Astrocyte (in vitro differentiated cells and primary cell): ENCODE measurements around the gene FAN1. TPM values are rescaled to one million over a fixed set of nuclear protein-coding genes. Genes with fewer than 3 reads are reported as not detected.

Source experiments
- DNase-seq: peaks from one replicate; pipeline ENCODE4 v3.0.0-alpha.2; 2010; ENCODE audit warnings: low read depth
- FAIRE-seq: peaks from 2 replicates; lab custom pipeline; 2011; peaks lifted over from hg19 to GRCh38; lab: Jason Lieb, UNC
- H2AFZ ChIP-seq: 2 replicates; pipeline ENCODE4 v1.6.0; 2012; ENCODE audit warnings: low read depth, low read length, inconsistent platforms
- H3K27ac ChIP-seq: 2 replicates; pipeline ENCODE4 v1.5.1; 2011; ENCODE audit warnings: low read depth, low read length, inconsistent platforms
- H3K27me3 ChIP-seq: 2 replicates; pipeline ENCODE4 v1.6.0; 2011; ENCODE audit warnings: low read length, inconsistent platforms; ENCODE audit not compliant: insufficient read depth
- H3K36me3 ChIP-seq: 2 replicates; pipeline ENCODE4 v1.5.1; 2011; ENCODE audit warnings: low read length, inconsistent platforms; ENCODE audit not compliant: insufficient read depth
- H3K4me1 ChIP-seq: 2 replicates; pipeline ENCODE4 v1.5.1; 2011; ENCODE audit warnings: low read length, inconsistent platforms; ENCODE audit not compliant: insufficient read depth
- H3K4me2 ChIP-seq: 2 replicates; pipeline ENCODE4 v1.6.0; 2012; ENCODE audit warnings: low read length, inconsistent platforms
- H3K4me3 ChIP-seq: 2 replicates; pipeline ENCODE4 v1.5.1; 2011; ENCODE audit warnings: low read depth, mild to moderate bottlenecking, low read length, inconsistent platforms; ENCODE audit not compliant: insufficient read depth
- H3K79me2 ChIP-seq: 2 replicates; pipeline ENCODE4 v1.6.0; 2012; ENCODE audit warnings: mild to moderate bottlenecking, low read length, inconsistent platforms; ENCODE audit not compliant: insufficient read depth
- H3K9ac ChIP-seq: 2 replicates; pipeline ENCODE4 v1.6.0; 2012; ENCODE audit warnings: mild to moderate bottlenecking, low read length, inconsistent platforms
- H3K9me3 ChIP-seq: 2 replicates; pipeline ENCODE4 v1.5.1; 2012; ENCODE audit warnings: low read depth, mild to moderate bottlenecking, low read length, inconsistent platforms; ENCODE audit not compliant: insufficient read depth
- H4K20me1 ChIP-seq: 2 replicates; pipeline ENCODE4 v1.6.0; 2012; ENCODE audit warnings: low read length, inconsistent platforms; ENCODE audit not compliant: insufficient read depth
- H3K27ac Mint-ChIP-seq: one replicate; pipeline ENCODE4 v1.8.0; 2021; ENCODE audit warnings: mild to moderate bottlenecking, mixed read lengths; ENCODE audit not compliant: unreplicated experiment
- H3K27me3 Mint-ChIP-seq: one replicate; pipeline ENCODE4 v1.8.0; 2021; ENCODE audit warnings: low read depth, mixed read lengths; ENCODE audit not compliant: unreplicated experiment
- H3K36me3 Mint-ChIP-seq: one replicate; pipeline ENCODE4 v1.8.0; 2021; ENCODE audit warnings: low read depth, mixed read lengths; ENCODE audit not compliant: unreplicated experiment
- H3K4me1 Mint-ChIP-seq: one replicate; pipeline ENCODE4 v1.8.0; 2021; ENCODE audit warnings: low read depth, mixed read lengths; ENCODE audit not compliant: unreplicated experiment
- H3K4me3 Mint-ChIP-seq: one replicate; pipeline ENCODE4 v1.8.0; 2021; ENCODE audit warnings: mild to moderate bottlenecking, moderate library complexity, mixed read lengths; ENCODE audit not compliant: unreplicated experiment
- H3K9me3 Mint-ChIP-seq: one replicate; pipeline ENCODE4 v1.8.0; 2021; ENCODE audit warnings: mild to moderate bottlenecking, mixed read lengths; ENCODE audit not compliant: unreplicated experiment
- CTCF ChIP-seq: IDR thresholded peaks from 2 replicates; pipeline ENCODE4 v1.5.1; 2011; ENCODE audit warnings: low read depth, mild to moderate bottlenecking, inconsistent platforms, low read length, moderate library complexity; ENCODE audit not compliant: insufficient read depth
- EZH2 ChIP-seq: IDR thresholded peaks from 2 replicates; pipeline ENCODE4 v1.6.1; 2012; ENCODE audit warnings: mild to moderate bottlenecking, low read length, inconsistent platforms; ENCODE audit not compliant: insufficient read depth
- total RNA-seq: library from RNA; stranded (reverse); gene quantifications from 2 replicates; pipeline ENCODE4 v1.2.1, GENCODE V29; 2021

Gene FAN1
- total RNA-seq, 1 donor from 2014 or later = 13.6 TPM

GRCh38 chr15:30928076-30928475, 24.4 kb downstream of the FAN1 start:
- Histone ChIP-seq H3K9ac (no peak overlapping the region), H3K9me3 (no peaks in the 10 kb centered on the region), H3K79me2 (no peaks in the 10 kb centered on the region), H3K36me3 (peaks cover 28% of the 10 kb centered on the region), H2AFZ (no peak overlapping the region), H3K4me2 (no peak overlapping the region), H3K27ac (no peak overlapping the region), H4K20me1 (peaks cover 8% of the 10 kb centered on the region), H3K4me3 (no peak overlapping the region), H3K4me1 (peaks cover 19% of the 10 kb centered on the region), H3K27me3 (no peaks in the 10 kb centered on the region)
- DNase-seq (no peak), FAIRE-seq (no peak)
- Mint-ChIP-seq H3K4me3 (no peak overlapping the region), H3K27ac (no peak overlapping the region), H3K27me3 (no peaks in the 10 kb centered on the region), H3K4me1 (peaks cover 6% of the 10 kb centered on the region), H3K36me3 (peaks cover 15% of the 10 kb centered on the region), H3K9me3 (no peaks in the 10 kb centered on the region)
- TF ChIP-seq EZH2 = no peak

DNA sequence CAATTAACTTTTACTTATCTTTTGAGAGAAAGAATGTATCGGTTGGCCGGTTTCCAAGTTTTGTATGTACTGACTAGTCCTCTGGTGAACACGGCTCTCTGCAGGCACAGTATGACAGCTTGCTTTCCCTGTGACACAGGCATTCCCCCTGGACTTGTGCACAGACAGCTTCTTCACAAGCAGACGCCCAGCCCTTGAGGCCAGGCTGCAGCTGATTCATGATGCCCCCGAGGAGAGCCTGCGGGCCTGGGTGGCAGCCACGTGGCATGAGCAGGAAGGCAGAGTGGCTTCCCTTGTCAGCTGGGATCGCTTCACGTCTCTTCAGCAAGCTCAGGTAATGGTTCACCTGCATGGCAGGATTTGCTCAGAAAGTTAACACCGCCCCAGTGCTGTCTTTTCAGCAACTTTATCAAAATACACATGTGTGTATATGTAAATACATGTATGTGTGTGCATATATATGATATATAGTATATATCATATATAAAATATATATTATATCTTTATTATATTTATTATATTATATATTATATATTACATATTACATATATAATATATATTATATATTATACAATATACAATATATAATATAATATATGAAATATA, 25.5 kb downstream of the FAN1 start:
- Mint-ChIP-seq H3K4me1 (no peaks in the 10 kb centered on the region), H3K27ac (no peak overlapping the region), H3K36me3 (peaks cover 13% of the 10 kb centered on the region), H3K4me3 (no peak overlapping the region), H3K27me3 (no peaks in the 10 kb centered on the region), H3K9me3 (no peaks in the 10 kb centered on the region)
- Histone ChIP-seq H2AFZ (no peak overlapping the region), H3K36me3 (peaks cover 25% of the 10 kb centered on the region), H3K4me1 (peaks cover 8% of the 10 kb centered on the region), H3K27me3 (no peaks in the 10 kb centered on the region), H4K20me1 (peaks cover 8% of the 10 kb centered on the region), H3K27ac (no peak overlapping the region), H3K79me2 (no peaks in the 10 kb centered on the region), H3K4me2 (no peak overlapping the region), H3K9ac (no peak overlapping the region), H3K4me3 (no peak overlapping the region), H3K9me3 (no peaks in the 10 kb centered on the region)
- DNase-seq = no peak
- no peak for FAIRE-seq
- TF ChIP-seq CTCF = no peak
- no peak for TF ChIP-seq EZH2

DNA sequence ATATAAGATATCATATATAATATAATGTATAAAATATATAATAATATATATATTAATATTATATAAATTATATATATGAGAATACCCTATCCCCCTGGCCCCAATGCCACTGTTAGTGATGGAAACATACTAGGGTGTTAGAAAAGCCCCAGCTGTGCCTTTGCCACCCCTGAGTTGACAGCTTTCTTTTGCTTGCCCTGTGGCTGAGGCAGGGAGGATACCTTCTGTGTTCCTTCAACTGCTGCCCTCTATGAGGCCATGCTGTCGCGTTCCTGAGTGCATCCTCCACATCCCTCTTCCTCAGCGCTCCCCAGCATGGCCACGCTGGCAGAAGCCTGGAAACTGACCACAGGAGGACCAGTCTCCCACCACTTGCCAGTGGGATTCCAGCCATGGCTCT, 26.3 kb downstream of the FAN1 start:
- no peak overlapping the region for H3K4me2 ChIP-seq
- Mint-ChIP-seq H3K4me3 (no peak overlapping the region), H3K27me3 (no peaks in the 10 kb centered on the region), H3K4me1 (no peaks in the 10 kb centered on the region), H3K27ac (no peak overlapping the region), H3K9me3 (no peaks in the 10 kb centered on the region), H3K36me3 (peaks cover 13% of the 10 kb centered on the region)
- FAIRE-seq = no peak
- H3K27ac ChIP-seq = no peak overlapping the region
- no peaks in the 10 kb centered on the region for H3K27me3 ChIP-seq
- H3K79me2 ChIP-seq = no peaks in the 10 kb centered on the region
- H2AFZ ChIP-seq = no peak overlapping the region
- no peak overlapping the region for H3K9ac ChIP-seq
- no peaks in the 10 kb centered on the region for H3K9me3 ChIP-seq
- H3K4me3 ChIP-seq = no peak overlapping the region
- H3K4me1 ChIP-seq = peaks cover under 1% of the 10 kb centered on the region
- H3K36me3 ChIP-seq = peaks cover 25% of the 10 kb centered on the region
- H4K20me1 ChIP-seq = peaks cover 8% of the 10 kb centered on the region
- DNase-seq = no peak
- TF ChIP-seq CTCF (no peak), EZH2 (no peak)
